GM10248 (cell line): Measurements from ENCODE around the gene TSPAN18.

Source experiments
- CTCF ChIA-PET: fragments of 300-600 bp; sonication (Branson Sonifier 250); formaldehyde crosslinking; extraction: SDS; loops from one replicate; lab custom pipeline; 2021; ENCODE audit warnings: antibody characterized with exemption; lab: Yijun Ruan, JAX
- POLR2A ChIA-PET: fragments of 350-650 bp; sonication (Branson Sonifier 250); formaldehyde crosslinking; extraction: SDS; loops from one replicate; lab custom pipeline; 2020; ENCODE audit warnings: antibody characterized with exemption; lab: Yijun Ruan, JAX
- DNase-seq: peaks from one replicate; pipeline ENCODE4 v3.0.0; 2012; ENCODE audit errors: extremely low spot score
- TF ChIP-seq, protein P1 (sequence below): IDR thresholded peaks from 2 replicates; pipeline ENCODE4 v1.5.1; 2012; ENCODE audit warnings: mild to moderate bottlenecking, low read depth; ENCODE audit errors: extremely low read depth, missing control alignments, control extremely low read depth

TSPAN18 gene

DNA sequence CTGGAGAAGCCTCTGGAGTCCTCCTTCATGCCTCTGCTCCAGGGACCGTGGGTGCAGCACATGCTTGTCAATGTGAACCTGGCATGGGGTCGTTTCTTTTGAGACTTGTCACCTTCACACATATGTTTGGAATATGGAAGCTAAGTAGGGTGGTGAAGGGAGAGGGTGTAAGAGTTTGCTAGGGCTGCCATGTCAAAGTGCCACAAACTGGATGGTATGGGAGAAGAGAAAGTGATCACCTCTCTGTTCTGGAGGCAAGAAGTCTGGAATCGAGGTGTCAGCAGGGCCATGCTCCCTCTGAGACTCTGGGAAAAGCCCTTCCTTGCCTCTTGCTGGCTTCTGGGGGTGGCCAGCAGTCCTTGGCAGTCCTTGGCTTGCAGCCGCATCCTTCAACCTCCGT lies 8.7 kb upstream of the TSPAN18 start:
- ChIA-PET POLR2A (no interaction called here), CTCF (no interaction called here)
- TF ChIP-seq, protein P1, sequence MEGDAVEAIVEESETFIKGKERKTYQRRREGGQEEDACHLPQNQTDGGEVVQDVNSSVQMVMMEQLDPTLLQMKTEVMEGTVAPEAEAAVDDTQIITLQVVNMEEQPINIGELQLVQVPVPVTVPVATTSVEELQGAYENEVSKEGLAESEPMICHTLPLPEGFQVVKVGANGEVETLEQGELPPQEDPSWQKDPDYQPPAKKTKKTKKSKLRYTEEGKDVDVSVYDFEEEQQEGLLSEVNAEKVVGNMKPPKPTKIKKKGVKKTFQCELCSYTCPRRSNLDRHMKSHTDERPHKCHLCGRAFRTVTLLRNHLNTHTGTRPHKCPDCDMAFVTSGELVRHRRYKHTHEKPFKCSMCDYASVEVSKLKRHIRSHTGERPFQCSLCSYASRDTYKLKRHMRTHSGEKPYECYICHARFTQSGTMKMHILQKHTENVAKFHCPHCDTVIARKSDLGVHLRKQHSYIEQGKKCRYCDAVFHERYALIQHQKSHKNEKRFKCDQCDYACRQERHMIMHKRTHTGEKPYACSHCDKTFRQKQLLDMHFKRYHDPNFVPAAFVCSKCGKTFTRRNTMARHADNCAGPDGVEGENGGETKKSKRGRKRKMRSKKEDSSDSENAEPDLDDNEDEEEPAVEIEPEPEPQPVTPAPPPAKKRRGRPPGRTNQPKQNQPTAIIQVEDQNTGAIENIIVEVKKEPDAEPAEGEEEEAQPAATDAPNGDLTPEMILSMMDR = no peak
- DNase-seq = no peak

DNA sequence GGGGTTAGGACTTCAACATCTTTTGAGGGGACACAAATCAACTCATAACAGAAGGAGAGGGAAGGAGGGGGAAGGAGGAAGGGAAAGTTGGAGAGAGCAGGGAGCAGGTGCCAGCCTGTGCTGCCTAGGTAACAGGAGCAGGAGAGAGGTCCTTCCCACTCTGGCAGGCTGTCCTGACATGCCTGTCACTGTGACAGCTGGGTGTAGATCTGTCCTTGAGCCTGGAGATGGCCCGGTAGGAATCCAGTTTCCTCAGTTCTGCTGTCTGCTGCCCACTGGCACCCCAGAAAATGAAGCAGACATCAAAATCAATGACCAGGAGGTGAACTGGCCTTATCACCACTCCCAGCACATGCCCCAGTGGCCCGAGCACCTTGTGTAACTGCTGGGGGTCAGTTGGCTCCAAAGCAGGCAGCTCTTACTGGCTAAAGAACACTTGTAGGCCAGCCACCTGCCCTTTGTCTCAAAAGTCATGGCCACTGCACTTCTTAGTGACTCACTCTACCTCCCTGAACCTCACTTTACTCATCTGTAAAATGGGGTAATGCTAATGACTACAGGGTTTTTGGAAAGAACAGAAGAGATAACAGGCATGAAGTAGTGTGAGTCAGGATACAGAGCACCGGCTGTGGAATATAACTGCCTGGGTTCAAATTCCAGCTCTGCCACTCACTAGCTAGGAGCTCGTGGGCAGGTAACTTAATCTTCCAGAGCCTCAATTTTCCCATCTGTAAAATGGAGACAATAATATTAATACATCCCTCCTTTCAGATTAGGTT lies 8.0 kb upstream of the TSPAN18 start:
- ChIA-PET POLR2A (no interaction called here), CTCF (interaction anchor here (0.9 kb wide), 1 partner anchor 176 kb away, joined by 3 read pairs; no protein-coding TSS in a partner anchor)
- TF ChIP-seq, protein P1 = no peak
- DNase-seq = no peak

DNA sequence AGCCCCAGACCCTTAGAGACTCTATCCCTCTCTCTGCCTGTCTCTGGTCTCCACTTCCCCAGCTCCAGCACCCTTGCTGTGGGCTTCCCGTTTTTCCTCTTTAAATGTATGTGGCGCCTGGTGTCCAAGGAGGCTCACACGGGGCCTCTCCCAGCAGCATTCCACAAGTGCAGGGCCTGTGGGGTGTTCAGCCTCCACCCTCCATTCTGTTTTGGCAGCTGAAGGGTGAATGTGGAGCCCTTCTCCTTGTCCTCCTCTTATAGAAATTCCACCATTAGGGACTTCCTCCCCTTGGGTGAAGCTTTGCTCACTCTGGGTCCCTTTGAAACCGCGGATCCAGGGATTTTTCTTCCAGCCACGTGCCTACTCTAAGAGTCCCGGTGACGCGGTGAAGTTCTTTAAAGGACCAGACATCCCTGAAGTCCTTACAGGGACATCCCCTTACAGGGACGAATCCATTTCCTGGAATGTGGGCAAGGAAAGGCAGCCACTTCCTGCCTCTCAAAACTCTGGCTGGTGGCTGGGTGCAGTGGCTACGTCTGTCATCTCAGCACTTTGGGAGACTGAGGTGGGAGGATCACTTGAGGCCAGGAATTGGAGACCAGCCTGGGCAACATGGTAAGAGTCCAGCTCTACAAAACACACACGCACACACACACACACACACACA lies 1.6 kb upstream of the TSPAN18 start:
- DNase-seq = no peak
- ChIA-PET CTCF (interaction anchor here (0.9 to 1.6 kb wide), 13 partner anchors 11 to 211 kb away, joined by 3 to 6 read pairs (median 3); no protein-coding TSS in a partner anchor), POLR2A (no interaction called here)
- TF ChIP-seq, protein P1 = no peak

DNA sequence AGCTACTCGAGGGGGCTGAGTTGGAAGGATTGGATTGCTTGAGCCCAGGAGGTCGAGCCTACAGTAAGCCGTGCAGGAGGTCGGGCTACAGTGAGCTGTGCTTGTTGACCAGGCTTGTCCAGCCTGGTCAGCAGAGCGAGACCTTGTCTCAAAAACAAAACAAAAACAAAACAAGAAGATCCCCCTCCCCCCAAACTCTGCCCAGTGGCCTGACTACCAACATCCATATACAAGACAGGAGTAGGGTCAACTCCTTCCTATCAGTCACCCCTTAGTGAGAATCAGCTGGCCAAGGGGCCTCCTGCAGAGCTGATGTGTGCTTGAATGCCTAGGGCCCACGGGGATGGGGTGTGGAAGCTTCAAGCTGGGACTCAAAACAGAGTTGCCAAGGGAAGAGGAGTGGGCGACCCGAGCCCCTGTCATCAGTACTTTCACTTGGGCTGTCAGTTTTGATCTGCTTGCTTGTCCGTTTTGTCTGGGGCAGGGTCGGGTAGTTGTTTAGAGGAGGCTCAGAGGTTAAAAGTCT lies 942 bp upstream of the TSPAN18 start:
- DNase-seq = no peak

DNA sequence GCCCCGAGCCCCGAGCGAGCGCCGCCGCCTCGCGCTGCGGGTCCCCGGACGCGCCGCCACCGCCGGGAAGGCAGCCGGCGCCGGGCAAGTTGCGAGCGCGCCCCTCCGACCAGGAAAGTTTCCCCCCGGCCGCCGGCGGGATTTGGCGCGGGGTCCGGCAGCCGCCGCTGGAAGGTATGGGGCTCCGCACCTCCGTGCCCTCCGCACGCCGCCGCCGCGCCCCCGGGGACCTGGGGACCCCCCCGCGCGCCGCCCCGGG lies 281 bp downstream of the TSPAN18 start:
- TF ChIP-seq, protein P1 = no peak
- POLR2A ChIA-PET = no interaction called here
- CTCF ChIA-PET = interaction anchor here (1.0 kb wide), 1 partner anchor 163 kb away, joined by 3 read pairs; no protein-coding TSS in a partner anchor
- no peak for DNase-seq

More for the DNA sequence above, 942 bp upstream of the TSPAN18 start:
- TF ChIP-seq, protein P1 = no peak
- CTCF ChIA-PET = interaction anchor here (0.8 to 1.6 kb wide), 13 partner anchors 9 to 211 kb away, joined by 3 to 6 read pairs (median 4); no protein-coding TSS in a partner anchor
- POLR2A ChIA-PET = no interaction called here
